ENCODE data around the gene FREM2. TPM values are rescaled to one million over a fixed set of nuclear protein-coding genes. Genes with fewer than 3 reads are reported as not detected.

FREM2 gene
- total RNA-seq, 8 experiments from 2014 or later: 0.05 to 3.1 (median 0.39) TPM

GRCh38 chr13:38781539-38781938 lies 94.7 kb downstream of the FREM2 start:
- in situ Hi-C loops (cut with MboI; ENCODE audit: low pct_unique_long_range_greater_than_20kb in 2 of 9, low sequenced_read_pairs in 9 of 9, unreplicated experiment in 9 of 9): no loop called here
- Histone ChIP-seq H3K27ac (no peak overlapping the region), H3K4me1 (replicated peaks in 1 of 2) (no peaks in the 10 kb centered on the region), H3K4me3 (no peak overlapping the region)
- WGBS, 10 experiments: 0 to 100% (median 87%) methylated on average over 1 to 3 of the region's 3 CpGs; no CpG with 5 or more reads in 1 of the 10 experiments
- ATAC-seq (replicated peaks in 6 of 8): no peak

GRCh38 chr13:38784036-38784880 lies 97.4 kb downstream of the FREM2 start:
- in situ Hi-C loops (cut with MboI; ENCODE audit: low pct_unique_long_range_greater_than_20kb in 2 of 9, low sequenced_read_pairs in 9 of 9, unreplicated experiment in 9 of 9): no loop called here
- H3K4me3 ChIP-seq: no peak overlapping the region
- H3K4me1 ChIP-seq (replicated peaks in 1 of 2): no peaks in the 10 kb centered on the region
- ATAC-seq (replicated peaks in 6 of 8): no peak
- H3K27ac ChIP-seq: no peak overlapping the region
- WGBS, 10 experiments: 25 to 100% (median 70%) methylated on average over 3 to 15 of the region's 15 CpGs

DNA sequence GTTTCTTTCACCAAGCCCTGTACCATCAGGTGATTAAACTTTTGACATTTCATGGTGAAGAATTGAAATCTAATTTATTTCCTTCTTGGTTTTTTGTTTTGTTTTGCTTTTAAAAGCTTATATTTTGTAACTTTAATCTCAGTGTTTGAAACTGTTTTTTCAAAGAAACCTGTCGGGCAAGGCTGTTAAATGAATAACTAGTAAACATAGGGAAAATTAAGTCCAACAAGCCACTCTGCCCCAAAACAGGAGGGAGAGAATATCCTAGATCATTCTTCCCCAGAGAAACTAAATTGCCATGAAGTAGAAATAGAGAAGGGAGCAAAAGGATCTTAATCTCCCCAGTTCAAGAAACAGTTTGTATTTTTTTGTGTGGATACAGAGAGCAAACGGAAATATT lies 98.2 kb downstream of the FREM2 start:
- no peak for ATAC-seq (replicated peaks in 6 of 8)
- H3K27ac ChIP-seq: no peak overlapping the region
- H3K4me1 ChIP-seq (replicated peaks in 1 of 2): no peaks in the 10 kb centered on the region
- WGBS, 10 experiments: 15 to 84% (median 67%) methylated on average over 1 to 2 of the region's 2 CpGs
- H3K4me3 ChIP-seq: no peak overlapping the region
- in situ Hi-C loops (cut with MboI; ENCODE audit: low pct_unique_long_range_greater_than_20kb in 2 of 9, low sequenced_read_pairs in 9 of 9, unreplicated experiment in 9 of 9): no loop called here

GRCh38 chr13:38785490-38785889 lies 98.6 kb downstream of the FREM2 start:
- H3K4me3 ChIP-seq: no peak overlapping the region
- 0 to 100% (median 60%) methylated on average over 1 of the region's 1 CpG; no CpG with 5 or more reads in 3 of the 10 experiments for WGBS, 10 experiments
- ATAC-seq (replicated peaks in 6 of 8): no peak
- in situ Hi-C loops (cut with MboI; ENCODE audit: low pct_unique_long_range_greater_than_20kb in 2 of 9, low sequenced_read_pairs in 9 of 9, unreplicated experiment in 9 of 9): no loop called here
- no peaks in the 10 kb centered on the region for H3K4me1 ChIP-seq (replicated peaks in 1 of 2)
- H3K27ac ChIP-seq: no peak overlapping the region

- no peak for ATAC-seq (replicated peaks in 6 of 8)
- Histone ChIP-seq H3K4me1 (replicated peaks in 1 of 2) (no peaks in the 10 kb centered on the region), H3K27ac (no peak overlapping the region), H3K4me3 (no peak overlapping the region)
- in situ Hi-C loops (cut with MboI; ENCODE audit: low pct_unique_long_range_greater_than_20kb in 2 of 9, low sequenced_read_pairs in 9 of 9, unreplicated experiment in 9 of 9): no loop called here
- 0 to 78% (median 24%) methylated on average over 1 of the region's 1 CpG; no CpG with 5 or more reads in 2 of the 10 experiments for WGBS, 10 experiments
Measured at GRCh38 chr13:38787550-38787949, 100.7 kb downstream of the FREM2 start.

GRCh38 chr13:38796890-38797289 lies 110.0 kb downstream of the FREM2 start:
- no peak for ATAC-seq (replicated peaks in 6 of 8)
- WGBS, 10 experiments: 14 to 100% (median 76%) methylated on average over 1 of the region's 1 CpG; no CpG with 5 or more reads in 2 of the 10 experiments
- in situ Hi-C loops (cut with MboI; ENCODE audit: low pct_unique_long_range_greater_than_20kb in 2 of 9, low sequenced_read_pairs in 9 of 9, unreplicated experiment in 9 of 9): no loop called here

DNA sequence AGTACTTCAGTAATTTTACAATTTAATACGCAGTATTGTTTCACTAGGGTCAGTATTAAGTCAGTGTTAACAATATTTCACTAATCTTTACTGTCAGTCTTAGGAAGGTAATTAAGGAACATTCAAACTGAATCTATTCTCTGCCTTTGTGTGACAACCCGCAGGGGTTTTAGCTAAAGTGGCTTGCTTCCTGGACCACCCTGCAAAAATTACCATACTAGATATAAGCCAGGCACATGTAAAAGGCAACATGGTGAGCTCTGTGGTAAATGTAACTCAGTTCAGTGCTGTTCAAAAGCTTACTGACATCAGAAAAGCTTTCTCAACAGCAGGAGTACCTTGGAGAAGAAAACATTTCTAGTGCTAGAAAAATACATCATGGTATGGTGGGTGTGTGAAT lies 116.7 kb downstream of the FREM2 start:
- no peak overlapping the region for H3K27ac ChIP-seq
- no peak for ATAC-seq (replicated peaks in 6 of 8)
- in situ Hi-C loops (cut with MboI; ENCODE audit: low pct_unique_long_range_greater_than_20kb in 2 of 9, low sequenced_read_pairs in 9 of 9, unreplicated experiment in 9 of 9): no loop called here
- no peaks in the 10 kb centered on the region for H3K4me1 ChIP-seq (replicated peaks in 1 of 2)
- no peak overlapping the region for H3K4me3 ChIP-seq
- 0 to 70% (median 20%) methylated on average over 1 to 2 of the region's 2 CpGs; no CpG with 5 or more reads in 1 of the 10 experiments for WGBS, 10 experiments

More at GRCh38 chr13:38796890-38797289, 110.0 kb downstream of the FREM2 start:
- no peak overlapping the region for H3K27ac ChIP-seq
- no peaks in the 10 kb centered on the region for H3K4me1 ChIP-seq (replicated peaks in 1 of 2)
- no peak overlapping the region for H3K4me3 ChIP-seq

- WGBS, 10 experiments: 24 to 79% (median 44%) methylated on average over 1 to 2 of the region's 2 CpGs
- Histone ChIP-seq H3K27ac (no peak overlapping the region), H3K4me3 (no peak overlapping the region), H3K4me1 (replicated peaks in 1 of 2) (no peaks in the 10 kb centered on the region)
- ATAC-seq (replicated peaks in 6 of 8): no peak
- in situ Hi-C loops (cut with MboI; ENCODE audit: low pct_unique_long_range_greater_than_20kb in 2 of 9, low sequenced_read_pairs in 9 of 9, unreplicated experiment in 9 of 9): no loop called here
Measured at GRCh38 chr13:38804061-38804460, 117.2 kb downstream of the FREM2 start.

GRCh38 chr13:38804536-38804935 lies 117.7 kb downstream of the FREM2 start:
- ATAC-seq (replicated peaks in 6 of 8): peak in 2 of 8 experiments; percentile 92 to 94
- 0 to 100% (median 59%) methylated on average over 1 of the region's 1 CpG; no CpG with 5 or more reads in 2 of the 10 experiments for WGBS, 10 experiments
- in situ Hi-C loops (cut with MboI; ENCODE audit: low pct_unique_long_range_greater_than_20kb in 2 of 9, low sequenced_read_pairs in 9 of 9, unreplicated experiment in 9 of 9): no loop called here
- no peak overlapping the region for H3K27ac ChIP-seq
- H3K4me1 ChIP-seq (replicated peaks in 1 of 2): no peaks in the 10 kb centered on the region
- no peak overlapping the region for H3K4me3 ChIP-seq

- in situ Hi-C loops (cut with MboI; ENCODE audit: low pct_unique_long_range_greater_than_20kb in 2 of 9, low sequenced_read_pairs in 9 of 9, unreplicated experiment in 9 of 9): no loop called here
- no peak for ATAC-seq (replicated peaks in 6 of 8)
- H3K4me1 ChIP-seq (replicated peaks in 1 of 2): no peaks in the 10 kb centered on the region
- H3K27ac ChIP-seq: no peak overlapping the region
- H3K4me3 ChIP-seq: no peak overlapping the region
- 80 to 100% methylated on average over 1 of the region's 1 CpG; no CpG with 5 or more reads in 8 of the 10 experiments for WGBS, 10 experiments
Measured at GRCh38 chr13:38814331-38814730, 127.5 kb downstream of the FREM2 start.

GRCh38 chr13:38819053-38819452 lies 132.2 kb downstream of the FREM2 start:
- Histone ChIP-seq H3K4me1 (replicated peaks in 1 of 2) (no peaks in the 10 kb centered on the region), H3K27ac (no peak overlapping the region), H3K4me3 (no peak overlapping the region)
- WGBS, 10 experiments: 20 to 86% (median 63%) methylated on average over 1 of the region's 1 CpG; no CpG with 5 or more reads in 4 of the 10 experiments
- in situ Hi-C loops (cut with MboI; ENCODE audit: low pct_unique_long_range_greater_than_20kb in 2 of 9, low sequenced_read_pairs in 9 of 9, unreplicated experiment in 9 of 9): no loop called here
- ATAC-seq (replicated peaks in 6 of 8): peak in 3 of 8 experiments; percentile 70 to 99 (median 77)

- 20 to 100% (median 94%) methylated on average over 1 to 2 of the region's 2 CpGs for WGBS, 10 experiments
- Histone ChIP-seq H3K27ac (no peak overlapping the region), H3K4me1 (replicated peaks in 1 of 2) (no peaks in the 10 kb centered on the region), H3K4me3 (no peak overlapping the region)
- no peak for ATAC-seq (replicated peaks in 6 of 8)
- in situ Hi-C loops (cut with MboI; ENCODE audit: low pct_unique_long_range_greater_than_20kb in 2 of 9, low sequenced_read_pairs in 9 of 9, unreplicated experiment in 9 of 9): no loop called here
Measured at GRCh38 chr13:38819596-38819995, 132.7 kb downstream of the FREM2 start.

- WGBS, 10 experiments: 8 to 100% (median 58%) methylated on average over 1 to 6 of the region's 8 CpGs
- in situ Hi-C loops (cut with MboI; ENCODE audit: low pct_unique_long_range_greater_than_20kb in 2 of 9, low sequenced_read_pairs in 9 of 9, unreplicated experiment in 9 of 9): no loop called here
- H3K4me1 ChIP-seq (replicated peaks in 1 of 2): no peaks in the 10 kb centered on the region
- ATAC-seq (replicated peaks in 6 of 8): peak in 3 of 8 experiments; percentile 15 to 62 (median 42)
- no peak overlapping the region for H3K27ac ChIP-seq
- H3K4me3 ChIP-seq: no peak overlapping the region
Measured at GRCh38 chr13:38821770-38822551, 135.1 kb downstream of the FREM2 start.

Data from motor neuron (in vitro differentiated cells).